ENCODE data around the gene SELENOO.

SELENOO gene

DNA sequence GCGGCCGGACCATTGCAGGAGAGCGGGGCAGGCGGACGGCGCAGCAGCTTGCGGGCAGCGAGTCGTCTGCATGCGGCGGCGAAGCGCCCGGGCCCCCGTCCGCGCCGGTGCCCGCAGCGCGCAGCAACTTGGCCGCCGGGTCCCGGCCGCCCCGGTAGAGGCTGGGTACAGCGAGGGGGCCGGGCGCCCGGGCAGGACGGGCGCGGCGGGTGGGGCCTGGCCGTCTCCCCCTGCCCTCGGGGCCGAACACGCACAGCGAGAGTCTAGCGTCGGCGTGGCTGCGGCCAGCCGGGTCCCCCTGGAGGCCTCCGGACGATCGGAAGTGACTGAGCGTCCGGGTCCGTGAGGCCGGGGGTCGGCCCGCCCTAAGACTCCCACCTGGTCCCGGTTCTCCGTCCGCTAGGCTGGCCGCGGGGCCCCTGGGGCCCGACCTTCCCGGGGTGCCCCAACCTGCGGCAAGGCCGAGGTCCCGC is 15.9 kb upstream of the SELENOO start:
- DNase-seq, result no peak

DNA sequence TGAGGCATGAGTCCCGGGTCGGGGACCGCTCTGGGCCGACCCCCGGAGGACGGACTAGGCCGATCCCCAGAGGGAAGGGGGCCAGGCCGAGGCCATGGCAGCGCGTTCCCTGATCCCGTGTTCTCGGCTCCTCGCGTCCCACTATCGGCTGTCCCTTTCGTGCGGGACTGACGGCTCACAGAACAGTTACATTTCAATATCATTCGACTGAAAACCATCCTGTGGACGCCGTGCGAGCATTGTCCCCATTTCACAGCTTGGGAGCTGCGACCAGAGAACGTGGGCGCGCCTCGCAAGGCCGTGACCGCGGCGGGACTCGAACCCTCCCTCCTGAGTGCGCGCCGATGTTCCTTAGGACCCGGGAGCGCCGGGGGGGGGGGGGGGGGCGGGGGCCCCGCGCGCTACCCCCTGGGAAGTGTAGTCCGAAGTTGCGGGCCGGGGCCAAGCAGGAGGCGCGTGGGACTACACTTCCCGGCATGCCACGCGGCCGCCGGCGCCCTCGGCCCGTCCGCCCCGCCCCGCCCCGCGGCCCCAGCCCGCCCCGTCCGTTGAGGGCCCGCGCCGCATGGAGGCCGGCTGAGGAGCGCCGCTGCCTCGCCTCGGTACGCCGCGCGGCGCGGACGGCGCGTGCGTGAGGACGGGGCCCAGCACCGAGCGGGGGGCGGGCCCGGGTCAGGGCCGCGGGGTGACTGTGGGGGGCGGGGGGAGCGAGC is 15.3 kb upstream of the SELENOO start, which contains the start of gene TRABD:
TRABD (plus strand) TSS at position 539 of the 713 bp plus-strand sequence. CDS start 7,148 bp downstream, outside the sequence.
- no peak for DNase-seq

- DNase-seq, result no peak
These were observed 14.6 kb upstream of the SELENOO start for GRCh38 chr22:50186181-50186714.

- no peak for DNase-seq
These were observed 13.9 kb upstream of the SELENOO start for GRCh38 chr22:50186761-50187523.

DNA sequence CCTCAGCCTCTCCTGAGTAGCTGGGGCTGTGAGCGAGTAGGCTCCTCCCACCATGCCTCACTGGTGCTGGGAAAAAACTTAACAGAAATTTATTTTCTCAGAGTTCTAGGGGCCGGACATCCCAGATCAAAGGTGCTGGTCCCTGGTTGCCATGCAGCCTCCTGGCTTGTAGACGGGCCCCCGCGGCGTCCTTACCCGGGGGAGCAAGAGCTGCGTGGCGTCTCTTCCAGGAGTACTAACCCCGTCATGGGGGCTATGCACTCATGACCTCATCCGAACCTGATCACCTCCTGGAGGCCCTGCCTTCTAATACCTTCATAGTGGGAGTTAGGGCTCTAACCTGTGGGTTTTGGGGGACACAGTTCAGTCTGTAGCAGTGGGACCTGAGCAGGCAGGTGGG is 12.5 kb upstream of the SELENOO start:
- no peak for DNase-seq

DNA sequence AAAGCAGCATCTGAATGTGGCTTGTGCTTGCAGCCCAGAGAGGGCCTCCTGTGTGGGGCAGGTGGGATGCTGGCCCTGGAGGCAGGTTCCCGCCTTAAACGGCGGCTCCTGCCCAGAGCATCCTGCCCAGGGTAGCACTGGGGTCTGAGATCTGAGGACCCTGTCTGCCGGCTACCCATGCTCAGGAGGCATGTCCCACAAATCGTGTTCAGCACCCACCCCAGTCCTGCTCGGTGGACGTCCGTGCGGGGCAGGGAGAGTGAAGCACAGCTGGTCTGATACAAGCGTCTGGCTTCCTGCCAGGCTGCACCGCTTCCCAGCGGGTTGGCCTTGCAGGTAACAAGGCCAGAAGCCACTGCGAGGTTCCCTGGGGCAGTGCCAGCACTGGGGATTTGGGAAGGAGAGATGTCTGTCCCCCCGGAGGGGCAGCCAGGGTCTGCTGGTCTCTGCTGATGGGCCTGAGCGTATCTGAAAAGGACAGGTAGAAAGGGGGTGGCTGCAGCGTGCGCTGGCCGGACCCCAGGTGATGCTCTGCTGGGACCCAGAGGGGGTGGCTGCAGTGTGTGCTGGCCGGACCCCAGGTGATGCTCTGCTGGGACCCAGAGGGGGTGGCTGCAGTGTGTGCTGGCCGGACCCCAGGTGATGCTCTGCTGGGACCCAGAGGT is 11.5 kb upstream of the SELENOO start:
- no peak for DNase-seq

GRCh38 chr22:50189849-50190181 is 11.0 kb upstream of the SELENOO start:
- DNase-seq, result no peak

DNA sequence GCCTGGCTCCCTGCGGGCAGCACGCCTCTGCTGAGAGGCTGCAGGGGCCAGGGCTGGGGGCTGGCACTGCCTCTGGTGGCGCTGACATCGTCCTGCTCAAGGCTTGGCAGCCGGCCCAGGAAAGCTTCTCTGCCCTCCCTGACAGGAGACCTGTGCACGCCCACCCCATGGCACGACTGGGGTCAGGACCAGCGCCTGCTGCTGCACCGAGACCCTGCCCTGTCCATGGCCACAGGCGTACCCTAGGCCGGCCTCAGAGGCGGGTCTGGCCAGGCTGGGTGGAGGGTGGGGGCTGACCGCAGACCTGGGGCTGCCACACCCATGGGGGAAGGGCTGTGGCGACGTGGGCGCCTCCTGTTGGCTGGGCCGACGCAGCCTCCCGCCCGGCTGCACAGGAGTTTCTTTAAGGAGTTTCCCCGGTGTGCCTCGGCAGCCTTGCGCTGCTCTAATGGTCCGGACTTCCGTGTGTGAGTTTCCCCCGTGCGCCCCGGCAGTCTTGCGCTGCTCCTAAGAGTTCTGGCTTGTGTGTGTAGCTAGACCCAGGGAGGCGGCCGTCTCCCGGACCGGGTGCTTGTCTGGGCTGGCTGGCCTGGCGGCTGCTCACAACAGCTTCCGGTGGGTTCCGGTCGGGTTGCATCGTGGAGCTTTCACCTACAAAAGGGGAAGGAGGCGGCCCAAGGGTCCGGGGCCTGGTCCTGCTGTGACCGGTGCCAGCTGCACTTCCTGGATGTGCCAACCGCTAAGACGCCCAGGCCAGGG is 10.4 kb upstream of the SELENOO start:
- DNase-seq, result no peak

- DNase-seq, result no peak
These were observed 9.7 kb upstream of the SELENOO start for GRCh38 chr22:50190941-50191741.

- DNase-seq, result no peak
These were observed 8.2 kb upstream of the SELENOO start for GRCh38 chr22:50192436-50193204.

DNA sequence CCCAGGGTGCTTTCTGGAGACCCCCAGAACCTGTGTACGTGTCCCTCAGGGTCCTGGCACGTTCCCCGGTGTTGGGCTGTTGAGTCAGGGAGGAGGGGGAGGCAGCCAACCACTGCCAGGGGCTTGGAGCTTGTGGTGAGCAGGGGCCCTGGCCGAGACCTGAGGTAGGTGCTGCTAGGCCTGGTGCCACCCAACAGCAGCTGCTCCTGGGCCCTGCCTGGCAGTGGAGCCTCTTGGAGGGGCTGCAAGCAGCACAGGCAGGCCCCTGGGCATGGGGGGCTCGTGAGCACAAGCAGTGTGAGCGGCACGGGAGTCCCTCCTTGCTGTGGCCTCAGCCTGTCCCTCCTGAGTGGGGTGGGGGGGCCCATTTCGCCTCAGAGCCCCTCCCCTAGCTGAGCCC is 7.2 kb upstream of the SELENOO start:
- DNase-seq, result no peak

DNA sequence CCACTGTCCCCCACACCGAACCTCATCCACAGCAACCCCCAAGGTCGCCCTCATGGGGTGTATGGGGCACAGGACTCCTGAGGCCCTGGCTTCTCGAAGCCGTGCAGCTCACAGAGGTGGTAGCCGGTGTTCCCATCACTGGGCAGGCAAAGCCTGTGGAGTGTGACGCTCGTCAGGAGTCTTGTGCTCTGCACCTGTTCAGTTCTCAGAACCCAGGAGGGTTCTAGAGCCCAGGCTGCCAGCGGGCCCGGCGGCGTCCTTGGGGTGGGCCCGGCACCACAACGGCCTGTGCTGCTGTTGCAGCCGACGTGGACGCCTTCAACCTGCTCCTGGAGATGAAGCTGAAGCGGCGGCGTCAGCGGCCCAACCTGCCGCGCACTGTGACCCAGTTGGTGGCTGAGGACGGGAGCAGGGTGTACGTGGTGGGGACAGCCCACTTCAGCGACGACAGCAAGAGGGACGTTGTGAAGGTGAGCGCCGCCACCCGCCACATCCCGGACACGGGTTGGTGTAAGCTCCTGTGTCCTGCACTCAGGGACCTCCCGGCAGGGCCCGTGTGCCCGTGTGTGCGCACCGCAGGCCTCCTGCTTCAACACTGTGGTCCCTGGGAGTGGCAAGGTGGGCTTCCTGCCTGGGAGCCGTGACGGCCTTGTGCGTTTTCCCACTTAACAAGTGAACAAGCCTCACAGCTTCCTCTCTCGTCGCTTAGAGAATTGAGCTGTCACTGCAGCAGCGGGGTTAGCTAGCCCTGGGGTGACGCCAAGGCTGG is 6.6 kb upstream of the SELENOO start:
- no peak for DNase-seq

- no peak for DNase-seq
These were observed 4.6 kb upstream of the SELENOO start for GRCh38 chr22:50196256-50196655.

- DNase-seq, result no peak
These were observed 3.6 kb upstream of the SELENOO start for GRCh38 chr22:50197000-50197800.

DNA sequence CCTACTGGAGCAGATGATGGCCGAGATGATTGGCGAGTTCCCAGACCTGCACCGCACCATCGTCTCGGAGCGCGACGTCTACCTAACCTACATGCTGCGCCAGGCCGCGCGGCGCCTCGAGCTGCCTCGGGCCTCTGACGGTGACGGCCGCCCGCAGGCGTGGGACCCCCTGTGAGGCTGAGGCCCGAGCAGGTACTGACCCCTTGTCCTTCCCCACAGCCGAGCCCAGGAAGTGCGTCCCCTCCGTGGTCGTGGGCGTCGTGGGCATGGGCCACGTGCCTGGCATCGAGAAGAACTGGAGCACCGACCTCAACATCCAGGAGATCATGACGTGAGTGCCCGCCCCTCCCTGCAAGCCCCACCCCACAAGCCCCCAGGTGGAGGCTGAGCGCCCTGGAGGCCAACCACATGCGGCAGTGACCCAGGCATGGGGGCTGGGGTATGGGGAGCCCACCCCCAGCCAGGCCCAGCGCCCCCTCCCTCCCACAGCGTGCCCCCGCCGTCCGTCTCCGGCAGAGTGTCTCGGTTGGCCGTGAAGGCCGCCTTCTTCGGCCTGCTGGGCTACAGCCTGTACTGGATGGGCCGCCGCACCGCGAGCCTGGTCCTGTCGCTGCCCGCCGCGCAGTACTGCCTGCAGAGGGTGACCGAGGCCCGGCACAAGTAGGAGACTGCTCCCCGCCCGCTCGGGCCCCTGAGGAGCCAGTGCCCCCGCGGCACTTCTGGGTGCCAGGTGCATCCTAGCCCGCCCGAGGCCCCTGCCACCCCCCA is 2.8 kb upstream of the SELENOO start:
- DNase-seq, result no peak

DNA sequence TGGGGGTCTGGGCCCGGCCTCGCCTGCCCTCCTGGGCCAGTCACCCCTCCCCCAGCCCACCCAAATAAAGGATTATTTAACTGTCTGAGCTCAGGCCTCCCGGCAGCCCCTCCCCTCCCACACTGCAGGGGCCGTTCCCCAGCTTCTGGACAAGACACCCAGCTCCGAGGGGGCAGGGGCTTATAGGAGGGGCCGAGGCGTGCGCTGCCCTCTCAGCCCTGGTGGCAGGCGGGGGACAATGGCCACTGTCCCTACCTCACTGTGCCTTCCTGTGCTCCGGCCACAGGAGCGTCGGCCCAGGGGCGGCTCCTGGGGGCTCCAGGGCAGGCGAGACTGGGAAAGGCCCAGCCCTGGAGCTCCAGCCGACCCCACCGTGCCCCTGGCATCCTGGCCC is 2.2 kb upstream of the SELENOO start:
- DNase-seq, result no peak

DNA sequence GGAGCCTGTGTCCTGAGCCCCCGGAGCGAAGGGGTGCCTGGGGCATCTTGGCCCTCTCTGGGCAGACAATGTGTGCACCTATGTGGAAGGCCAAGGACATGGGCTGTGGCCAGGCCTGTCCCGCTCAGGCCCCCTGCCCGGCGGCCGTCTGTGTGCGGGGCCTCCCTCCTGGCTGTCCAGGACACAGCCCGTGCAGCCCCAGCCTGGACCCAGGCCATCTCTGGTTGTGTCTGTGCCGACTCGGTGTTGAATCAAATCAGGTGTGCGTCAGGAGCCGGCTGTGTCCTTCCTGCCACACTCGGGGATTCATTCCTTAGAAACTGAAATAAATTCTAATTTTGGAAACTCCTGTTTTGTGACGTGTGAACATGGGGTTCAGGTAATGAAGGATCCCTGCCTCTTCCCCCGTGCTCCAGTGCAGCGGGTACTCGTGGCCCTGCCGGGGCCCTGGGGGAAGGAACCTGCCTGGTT is 1.5 kb upstream of the SELENOO start:
- no peak for DNase-seq

DNA sequence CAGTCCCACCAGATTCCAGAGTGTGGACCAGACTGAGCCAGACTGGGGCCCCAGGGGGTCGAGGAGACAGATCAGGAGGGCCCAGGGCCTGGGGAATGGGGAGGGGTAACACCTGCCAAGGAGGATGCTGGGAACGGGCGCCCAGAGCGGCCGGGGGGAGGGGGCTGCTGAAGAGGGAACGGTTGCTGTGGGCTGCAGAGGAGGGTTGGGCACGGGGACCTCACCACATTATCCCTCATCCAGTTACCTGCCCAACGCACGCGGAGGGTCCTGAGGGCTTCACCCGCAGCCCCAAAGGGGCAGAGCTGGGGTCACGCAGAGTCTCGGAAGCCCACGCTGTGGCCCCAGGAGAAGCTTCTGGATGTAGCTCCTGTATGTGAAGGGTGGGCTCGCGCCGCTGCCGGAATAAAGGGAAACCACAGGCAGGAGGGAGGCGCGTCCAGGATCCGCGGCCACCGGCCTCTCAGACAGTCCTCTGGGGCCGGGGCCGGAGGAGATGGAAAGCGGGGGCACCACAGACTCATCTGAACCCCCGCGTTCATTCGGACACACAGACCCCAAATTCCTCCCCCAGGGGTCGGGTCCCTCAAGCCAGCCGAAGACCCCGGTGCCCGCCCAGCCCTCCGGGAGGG is 866 bp upstream of the SELENOO start:
- DNase-seq, result no peak
